ENCODE data around the gene TF.

Gene TF

DNA sequence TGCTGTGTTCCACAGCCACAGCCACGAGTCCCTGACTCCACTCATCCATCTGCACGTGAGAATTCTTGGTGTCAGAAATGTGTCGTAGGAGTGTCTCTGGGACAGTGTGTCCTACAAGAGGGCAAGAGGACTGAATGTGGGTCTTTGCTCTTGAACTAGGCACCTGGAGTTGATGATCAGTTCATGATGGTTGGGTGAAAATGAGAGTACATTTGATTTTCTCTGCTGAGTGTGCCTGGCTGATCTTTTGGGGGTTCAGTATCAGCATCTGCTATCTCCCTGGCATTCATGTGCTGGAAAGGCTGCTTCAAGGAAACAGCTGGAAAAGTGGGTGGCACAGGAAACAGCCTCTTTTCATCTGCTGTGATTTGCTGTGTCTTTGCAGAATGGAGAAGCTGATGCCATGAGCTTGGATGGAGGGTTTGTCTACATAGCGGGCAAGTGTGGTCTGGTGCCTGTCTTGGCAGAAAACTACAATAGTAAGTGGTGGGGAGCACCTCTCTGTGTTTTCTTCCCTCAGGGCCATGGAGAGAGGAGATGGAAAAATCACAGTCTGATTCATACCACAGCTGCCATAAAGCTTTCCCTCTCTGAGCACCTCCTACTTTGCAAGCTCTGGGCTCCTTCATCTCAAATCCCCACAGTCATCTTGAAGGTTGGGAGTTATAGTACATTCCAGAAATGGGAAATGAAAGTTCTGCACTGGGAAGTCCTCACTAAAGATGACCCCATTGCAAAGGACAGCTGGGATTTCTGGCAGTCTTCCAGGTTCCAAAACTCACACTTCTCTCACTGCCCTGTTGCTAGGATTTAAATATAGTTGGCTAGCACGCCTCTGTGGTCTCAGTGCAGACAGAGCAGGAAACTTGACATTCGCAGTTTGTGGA is 17.8 kb downstream of the TF start:
- no peak overlapping the region for H3K4me3 ChIP-seq (ENCODE audit: low read length)
- TF ChIP-seq CTCF (IDR thresholded peaks at IDR 0.05; ENCODE audit: insufficient read depth, low read depth, low read length, missing control alignments), result no peak
- DNase-seq (ENCODE audit: low read depth), result no peak

GRCh38 chr3:133765256-133765655 is 19.1 kb downstream of the TF start:
- no peak overlapping the region for H3K4me3 ChIP-seq (ENCODE audit: low read length)
- no peak for DNase-seq (ENCODE audit: low read depth)
- TF ChIP-seq CTCF (IDR thresholded peaks at IDR 0.05; ENCODE audit: insufficient read depth, low read depth, low read length, missing control alignments), result no peak

DNA sequence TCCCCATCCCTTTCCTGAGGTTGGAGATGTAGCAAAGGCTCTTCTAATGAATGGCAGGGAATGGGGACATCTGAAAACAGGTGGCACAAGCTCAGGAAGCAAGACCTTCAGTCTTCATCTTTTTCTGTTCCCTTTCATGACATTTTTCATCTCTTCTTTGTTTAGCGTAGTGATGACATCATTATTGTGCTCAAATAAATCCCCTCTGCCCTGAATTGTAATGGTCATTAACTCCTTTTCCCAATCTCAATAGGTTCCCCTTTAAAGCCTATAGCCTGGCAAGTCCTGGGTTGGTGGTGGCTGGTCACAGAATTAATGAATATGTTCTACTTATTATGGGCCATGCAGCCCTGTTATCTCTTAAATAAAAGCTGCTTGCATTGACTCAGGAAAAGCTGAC is 21.4 kb downstream of the TF start:
- TF ChIP-seq CTCF (IDR thresholded peaks at IDR 0.05; ENCODE audit: insufficient read depth, low read depth, low read length, missing control alignments), result no peak
- DNase-seq (ENCODE audit: low read depth), result no peak
- no peak overlapping the region for H3K4me3 ChIP-seq (ENCODE audit: low read length)

DNA sequence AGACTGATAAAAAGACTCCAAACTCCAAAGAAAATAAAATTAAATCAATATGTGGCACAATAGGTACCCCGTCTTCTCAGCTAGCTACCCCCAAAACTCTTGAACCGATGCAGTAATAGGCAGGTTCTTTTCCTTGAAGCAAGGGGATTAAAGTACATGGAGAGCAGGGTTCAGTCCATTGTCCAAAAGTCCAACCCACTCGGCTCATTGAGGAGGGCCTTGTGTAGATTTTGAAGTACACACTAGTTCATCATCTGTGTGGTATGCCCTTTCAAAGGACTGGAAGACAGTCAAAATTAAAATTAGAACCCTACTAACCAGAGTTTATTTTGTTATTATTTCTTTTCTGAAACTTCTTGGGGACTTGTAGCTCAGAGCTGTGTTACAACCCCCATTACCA is 23.3 kb downstream of the TF start:
- DNase-seq (ENCODE audit: low read depth), result no peak
- no peak for TF ChIP-seq CTCF (IDR thresholded peaks at IDR 0.05; ENCODE audit: insufficient read depth, low read depth, low read length, missing control alignments)
- no peak overlapping the region for H3K4me3 ChIP-seq (ENCODE audit: low read length)

DNA sequence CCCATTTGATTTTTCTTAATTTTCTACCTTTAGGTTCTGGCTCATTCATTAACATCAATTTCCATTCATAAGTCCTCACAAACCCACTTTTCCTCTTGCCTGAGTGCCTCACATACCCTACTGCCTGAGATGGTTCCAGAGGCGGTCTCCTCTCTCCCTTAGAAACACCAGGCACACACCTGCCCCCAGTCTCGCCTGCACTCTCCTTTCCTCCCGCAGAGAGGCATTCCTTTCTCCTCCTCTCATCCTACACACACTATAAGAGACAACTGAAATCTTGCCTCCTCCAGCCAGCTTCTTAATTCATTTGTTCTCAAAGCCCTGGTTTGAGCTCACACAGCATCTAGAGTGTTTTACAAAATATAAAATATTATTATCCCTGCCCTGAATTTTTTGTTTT is 27.5 kb downstream of the TF start:
- no peak overlapping the region for H3K4me3 ChIP-seq (ENCODE audit: low read length)
- TF ChIP-seq CTCF (IDR thresholded peaks at IDR 0.05; ENCODE audit: insufficient read depth, low read depth, low read length, missing control alignments), result no peak
- DNase-seq (ENCODE audit: low read depth), result no peak

DNA sequence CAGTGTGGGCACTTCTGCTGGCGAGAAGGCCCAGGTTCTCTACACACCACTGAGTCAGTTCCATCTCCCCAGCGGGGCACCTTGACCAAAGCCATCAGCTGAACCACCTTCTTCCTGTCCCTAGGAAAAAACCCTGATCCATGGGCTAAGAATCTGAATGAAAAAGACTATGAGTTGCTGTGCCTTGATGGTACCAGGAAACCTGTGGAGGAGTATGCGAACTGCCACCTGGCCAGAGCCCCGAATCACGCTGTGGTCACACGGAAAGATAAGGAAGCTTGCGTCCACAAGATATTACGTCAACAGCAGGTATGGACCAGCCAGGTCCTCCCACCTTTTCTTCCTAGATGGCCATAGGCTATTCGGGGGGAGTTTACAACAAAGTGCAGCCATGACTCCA is 29.1 kb downstream of the TF start:
- H3K4me3 ChIP-seq (ENCODE audit: low read length), result no peak overlapping the region
- DNase-seq (ENCODE audit: low read depth), result no peak
- no peak for TF ChIP-seq CTCF (IDR thresholded peaks at IDR 0.05; ENCODE audit: insufficient read depth, low read depth, low read length, missing control alignments)

DNA sequence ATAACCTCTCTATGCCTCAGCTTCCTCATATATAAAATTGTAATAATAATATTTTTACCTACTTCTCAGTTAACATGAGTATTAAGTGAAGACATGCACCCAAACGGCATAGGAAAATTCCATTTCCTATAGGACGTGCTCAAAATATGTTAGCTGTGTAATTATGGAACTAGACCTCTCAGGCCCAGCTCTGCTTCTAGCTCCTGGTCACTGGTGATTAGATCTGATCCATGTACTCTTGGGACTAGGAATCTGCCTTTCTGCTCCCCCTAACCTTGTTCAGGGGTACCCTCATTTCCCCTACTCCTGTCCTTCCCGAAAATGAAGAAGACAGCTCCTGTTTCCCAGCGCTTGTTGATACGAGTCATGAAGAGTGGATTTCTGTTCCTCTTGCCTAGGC is 29.6 kb downstream of the TF start:
- DNase-seq (ENCODE audit: low read depth), result no peak
- no peak for TF ChIP-seq CTCF (IDR thresholded peaks at IDR 0.05; ENCODE audit: insufficient read depth, low read depth, low read length, missing control alignments)
- H3K4me3 ChIP-seq (ENCODE audit: low read length), result no peak overlapping the region

All from epithelial cell of esophagus (primary cell).